Endometrial microvascular endothelial cells (primary cell): ENCODE data around the gene RALGPS1. TPM values are rescaled to one million over a fixed set of nuclear protein-coding genes. Genes with fewer than 3 reads are reported as not detected.
"Not testable (repeated sequence)": the region's sequence is repeated elsewhere in the genome, so short reads cannot be mapped to it uniquely, and the experiment has no call there.

Experiments
- in situ Hi-C: cut with HindIII; loops from 2 replicates; pipeline ENCODE4 v1.10.0; 2017; ENCODE audit warnings: low sequenced_read_pairs, low pct_unique_long_range_greater_than_20kb; ENCODE audit errors: inconsistent ontology term
- total RNA-seq: library from RNA; depleted of rRNA; stranded (reverse); fragments of >200 nt; gene quantifications from one replicate; pipeline ENCODE4 v1.2.3, GENCODE V29; 2015; ENCODE audit errors: inconsistent ontology term

Gene RALGPS1
- total RNA-seq, 1 donor from 2014 or later, result 1.6 TPM

- in situ Hi-C loops, result no loop called here
Measured at GRCh38 chr9:127136880-127137639, 222.5 kb downstream of the RALGPS1 start.

GRCh38 chr9:127137640-127138360, 223.2 kb downstream of the RALGPS1 start:
- in situ Hi-C loops, result no loop called here

- in situ Hi-C loops, result no loop called here
Measured at GRCh38 chr9:127138444-127138843, 223.9 kb downstream of the RALGPS1 start.

- in situ Hi-C loops, result no loop called here
Measured at GRCh38 chr9:127139071-127139731, 224.6 kb downstream of the RALGPS1 start.

- in situ Hi-C loops, result no loop called here
Measured at GRCh38 chr9:127139775-127140174, 225.2 kb downstream of the RALGPS1 start.

- in situ Hi-C loops, result no loop called here
Measured at GRCh38 chr9:127140181-127140580, 225.6 kb downstream of the RALGPS1 start.

GRCh38 chr9:127140842-127141675, 226.5 kb downstream of the RALGPS1 start:
- in situ Hi-C loops, result no loop called here

GRCh38 chr9:127142291-127142690, 227.7 kb downstream of the RALGPS1 start:
- in situ Hi-C loops, result no loop called here

- in situ Hi-C loops, result no loop called here
Measured at GRCh38 chr9:127142931-127143464, 228.4 kb downstream of the RALGPS1 start.

- in situ Hi-C loops, result no loop called here
Measured at GRCh38 chr9:127143920-127144465, 229.4 kb downstream of the RALGPS1 start.

- in situ Hi-C loops, result no loop called here
Measured at GRCh38 chr9:127144670-127145445, 230.3 kb downstream of the RALGPS1 start.

- in situ Hi-C loops, result not testable (repeated sequence)
Measured at GRCh38 chr9:127146841-127147240, 232.3 kb downstream of the RALGPS1 start.

- in situ Hi-C loops, result no loop called here
Measured at GRCh38 chr9:127147251-127147650, 232.7 kb downstream of the RALGPS1 start.

GRCh38 chr9:127148014-127148413, 233.4 kb downstream of the RALGPS1 start:
- in situ Hi-C loops, result no loop called here

GRCh38 chr9:127149010-127149409, 234.4 kb downstream of the RALGPS1 start:
- in situ Hi-C loops, result no loop called here

GRCh38 chr9:127149463-127150390, 235.1 kb downstream of the RALGPS1 start:
- in situ Hi-C loops, result no loop called here

GRCh38 chr9:127153501-127153900, 238.9 kb downstream of the RALGPS1 start:
- in situ Hi-C loops, result no loop called here
